Osteocyte (in vitro differentiated cells): ENCODE data around the gene ITM2C. TPM values are rescaled to one million over a fixed set of nuclear protein-coding genes. Genes with fewer than 3 reads are reported as not detected.

Experiments used
- DNase-seq: peaks from one replicate; pipeline ENCODE4 v3.0.0; 2021; ENCODE audit warnings: mixed read lengths; ENCODE audit not compliant: unreplicated experiment; ENCODE audit errors: extremely low spot score
- H3K27ac Mint-ChIP-seq: one replicate; pipeline ENCODE4 v1.8.0; 2021; ENCODE audit warnings: mild to moderate bottlenecking, mixed read lengths; ENCODE audit not compliant: unreplicated experiment
- H3K27me3 Mint-ChIP-seq: one replicate; pipeline ENCODE4 v1.8.0; 2021; ENCODE audit warnings: mixed read lengths; ENCODE audit not compliant: unreplicated experiment
- H3K36me3 Mint-ChIP-seq: one replicate; pipeline ENCODE4 v1.8.0; 2021; ENCODE audit warnings: mixed read lengths; ENCODE audit not compliant: unreplicated experiment
- H3K4me1 Mint-ChIP-seq: one replicate; pipeline ENCODE4 v1.8.0; 2021; ENCODE audit warnings: mixed read lengths; ENCODE audit not compliant: unreplicated experiment
- H3K4me3 Mint-ChIP-seq: one replicate; pipeline ENCODE4 v1.8.0; 2021; ENCODE audit warnings: mild to moderate bottlenecking, moderate library complexity, mixed read lengths; ENCODE audit not compliant: unreplicated experiment
- H3K9me3 Mint-ChIP-seq: one replicate; pipeline ENCODE4 v1.8.0; 2021; ENCODE audit warnings: mixed read lengths; ENCODE audit not compliant: unreplicated experiment
- CTCF ChIP-seq: fragments of 200-600 bp; sonication (generic); IDR thresholded peaks from 2 replicates; pipeline ENCODE4 v1.5.0; 2021; ENCODE audit warnings: antibody characterized with exemption, mild to moderate bottlenecking, moderate library complexity
- total RNA-seq: library from RNA; stranded (reverse); gene quantifications from 2 replicates; pipeline ENCODE4 v1.2.1, GENCODE V29; 2021

ITM2C gene
- total RNA-seq, 1 donor from 2014 or later = 503 TPM

GRCh38 chr2:230903231-230904150, 38.7 kb downstream of the ITM2C start:
- peaks cover 5% of the 10 kb centered on the region for H3K4me1 Mint-ChIP-seq
- no peak overlapping the region for H3K4me3 Mint-ChIP-seq
- H3K27me3 Mint-ChIP-seq = peaks cover 28% of the 10 kb centered on the region
- no peaks in the 10 kb centered on the region for H3K36me3 Mint-ChIP-seq
- peak; percentile 77 for DNase-seq
- no peak overlapping the region for H3K27ac Mint-ChIP-seq
- peaks cover 2% of the 10 kb centered on the region for H3K9me3 Mint-ChIP-seq
- TF ChIP-seq CTCF = no peak

- H3K4me1 Mint-ChIP-seq = peaks cover 8% of the 10 kb centered on the region
- no peak overlapping the region for H3K4me3 Mint-ChIP-seq
- peaks cover 20% of the 10 kb centered on the region for H3K27me3 Mint-ChIP-seq
- no peak overlapping the region for H3K27ac Mint-ChIP-seq
- no peak for TF ChIP-seq CTCF
- peaks cover 3% of the 10 kb centered on the region for H3K9me3 Mint-ChIP-seq
- DNase-seq = peak; percentile 71
- no peaks in the 10 kb centered on the region for H3K36me3 Mint-ChIP-seq
These were observed 40.2 kb downstream of the ITM2C start for GRCh38 chr2:230904856-230905447.

- no peak overlapping the region for H3K27ac Mint-ChIP-seq
- peaks cover 3% of the 10 kb centered on the region for H3K9me3 Mint-ChIP-seq
- H3K27me3 Mint-ChIP-seq = peaks cover 16% of the 10 kb centered on the region
- H3K36me3 Mint-ChIP-seq = no peaks in the 10 kb centered on the region
- peak; percentile 75 for DNase-seq
- TF ChIP-seq CTCF = no peak
- H3K4me3 Mint-ChIP-seq = no peak overlapping the region
- H3K4me1 Mint-ChIP-seq = peaks cover 8% of the 10 kb centered on the region
These were observed 41.0 kb downstream of the ITM2C start for GRCh38 chr2:230905448-230906421.

GRCh38 chr2:230906471-230907230, 41.9 kb downstream of the ITM2C start:
- peaks cover 3% of the 10 kb centered on the region for H3K9me3 Mint-ChIP-seq
- no peak overlapping the region for H3K27ac Mint-ChIP-seq
- DNase-seq = peak; percentile 72
- no peak for TF ChIP-seq CTCF
- H3K4me1 Mint-ChIP-seq = peaks cover 8% of the 10 kb centered on the region
- peaks cover 13% of the 10 kb centered on the region for H3K27me3 Mint-ChIP-seq
- no peak overlapping the region for H3K4me3 Mint-ChIP-seq
- no peaks in the 10 kb centered on the region for H3K36me3 Mint-ChIP-seq
